ENCODE measurements around the gene TRDN.
"Not testable (repeated sequence)": the region's sequence is repeated elsewhere in the genome, so short reads cannot be mapped to it uniquely, and the experiment has no call there.

Gene TRDN

DNA sequence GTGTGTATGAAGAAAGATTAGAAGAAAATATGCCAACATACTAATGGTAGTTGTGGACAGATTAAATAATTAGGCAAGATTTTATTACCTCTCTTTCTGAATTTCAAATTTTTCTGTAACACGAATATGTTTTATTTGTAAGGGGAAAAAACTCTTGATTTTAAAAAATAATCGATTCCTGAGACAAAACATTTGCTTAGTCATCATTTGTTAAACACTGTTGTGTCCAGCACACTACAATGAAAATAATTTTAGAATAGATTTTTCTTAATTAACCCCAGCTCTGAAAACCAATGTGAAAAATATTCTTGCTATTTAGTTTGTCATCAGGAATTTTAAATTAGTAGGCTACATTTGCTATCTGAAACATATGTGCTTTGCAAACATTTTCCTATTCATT is 253.0 kb downstream of the TRDN start:
- no peak for DNase-seq

DNA sequence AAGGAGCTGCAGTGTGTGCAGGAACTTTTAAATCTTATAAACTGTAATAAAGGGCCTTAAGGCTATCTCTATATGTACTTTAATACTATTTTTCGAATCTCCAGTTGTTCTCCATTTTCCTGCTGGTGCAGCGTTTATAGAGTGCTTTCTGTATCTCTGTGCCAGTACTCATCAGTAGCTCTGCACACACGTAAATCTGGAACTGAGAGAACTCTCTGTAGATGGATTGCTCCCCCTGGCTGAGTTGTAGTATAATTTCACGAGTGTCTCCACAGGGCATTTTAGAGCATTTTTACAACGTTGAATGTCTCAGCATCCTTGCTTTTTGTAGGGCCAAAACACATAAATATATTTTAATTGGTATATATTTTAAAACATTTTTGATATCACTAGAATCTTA is 256.5 kb downstream of the TRDN start:
- DNase-seq = peak; percentile 16

DNA sequence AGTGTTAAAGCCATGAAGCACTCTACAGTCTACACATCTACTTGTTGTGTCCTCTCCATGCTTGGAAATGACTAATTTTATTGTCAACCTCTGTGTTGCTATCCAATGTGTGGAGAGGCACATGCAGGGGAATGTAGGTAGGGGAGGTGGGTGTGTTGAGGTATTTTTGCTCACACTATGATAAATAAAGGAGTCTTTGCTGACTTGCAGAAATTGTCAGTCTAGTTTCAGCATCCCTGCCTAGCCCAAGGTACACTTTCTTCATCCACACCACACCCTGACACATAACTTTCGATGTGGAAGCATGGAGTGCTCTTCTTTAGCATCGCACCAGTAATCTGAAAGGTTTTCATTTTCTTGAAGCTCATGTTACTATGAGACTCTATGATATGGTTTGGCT is 264.0 kb downstream of the TRDN start:
- DNase-seq = no peak

DNA sequence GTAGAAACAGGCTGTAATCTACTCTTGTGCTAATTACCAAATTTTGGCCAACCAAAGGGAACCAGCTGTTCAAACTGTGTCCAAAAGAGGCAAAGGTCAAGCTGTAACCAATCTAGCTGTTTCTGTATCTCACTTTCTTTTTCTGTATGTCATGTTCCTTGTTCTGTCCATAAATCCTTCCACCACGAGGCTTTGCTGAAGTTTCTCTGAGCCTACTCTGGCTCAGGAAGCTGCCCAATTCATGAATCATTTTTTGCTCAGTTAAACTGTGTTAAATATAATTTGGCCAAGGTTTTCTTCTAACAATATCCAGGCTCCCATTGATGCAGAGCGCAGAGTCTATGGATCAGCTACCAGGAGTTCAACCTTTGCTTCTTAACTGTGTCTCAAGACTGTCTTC is 272.8 kb downstream of the TRDN start:
- DNase-seq = no peak

DNA sequence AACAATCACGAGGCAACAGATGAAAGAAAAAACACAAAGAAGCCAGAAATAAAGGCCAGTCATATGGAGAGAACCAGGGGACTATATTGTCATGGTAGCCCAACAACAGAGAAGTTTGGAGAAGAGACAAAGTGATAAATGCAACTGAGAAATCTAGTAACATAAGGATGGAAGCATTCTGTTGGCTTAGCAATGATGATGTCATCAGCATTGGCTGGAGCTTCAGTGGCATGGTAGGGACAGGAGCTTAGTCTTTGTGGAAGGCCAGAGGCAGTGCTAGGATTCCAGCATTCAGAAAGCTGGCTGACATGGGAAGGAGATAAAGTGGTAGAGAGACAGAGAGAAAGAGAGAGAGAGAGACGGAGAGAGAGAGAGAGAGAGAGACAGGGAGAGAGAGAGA is 276.4 kb downstream of the TRDN start:
- no peak for DNase-seq

DNA sequence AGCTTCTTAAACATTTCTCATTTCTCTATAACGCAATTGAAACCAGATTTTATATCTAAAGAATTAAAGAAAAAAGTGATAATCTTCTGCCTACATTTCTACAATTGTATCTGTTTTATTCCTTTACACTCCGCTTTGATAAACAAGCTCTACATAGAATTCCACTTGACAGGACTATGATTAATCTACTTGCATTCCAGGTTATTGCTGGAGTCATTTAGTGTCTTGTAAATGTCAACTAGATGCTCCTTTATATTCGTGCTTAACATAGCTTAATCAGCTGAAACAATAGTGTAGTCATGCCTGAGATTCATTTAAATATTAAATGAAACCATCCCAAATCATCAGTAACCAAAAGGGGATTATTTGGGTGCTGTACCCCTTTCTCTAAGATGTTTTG is 284.0 kb downstream of the TRDN start:
- no peak for DNase-seq

DNA sequence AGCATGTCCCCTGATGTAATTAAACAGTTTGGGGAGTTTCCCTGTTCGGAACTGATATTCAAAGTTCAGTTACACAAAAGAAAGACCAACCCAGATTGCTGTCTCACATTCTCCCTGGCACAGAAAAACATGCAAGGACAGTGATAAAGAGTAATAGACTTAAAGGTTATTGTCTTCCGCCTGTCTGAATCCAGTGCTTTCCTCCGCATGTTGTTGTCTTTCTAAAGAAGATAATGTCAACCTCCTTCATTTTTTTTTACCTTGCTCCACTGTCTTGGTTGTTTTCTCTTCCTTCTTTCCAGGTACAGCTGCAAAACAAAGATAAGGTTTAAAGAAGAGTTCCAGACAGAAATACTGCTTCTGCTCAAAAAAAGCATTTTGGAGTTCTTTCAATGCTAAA is 284.5 kb downstream of the TRDN start:
- no peak for DNase-seq

DNA sequence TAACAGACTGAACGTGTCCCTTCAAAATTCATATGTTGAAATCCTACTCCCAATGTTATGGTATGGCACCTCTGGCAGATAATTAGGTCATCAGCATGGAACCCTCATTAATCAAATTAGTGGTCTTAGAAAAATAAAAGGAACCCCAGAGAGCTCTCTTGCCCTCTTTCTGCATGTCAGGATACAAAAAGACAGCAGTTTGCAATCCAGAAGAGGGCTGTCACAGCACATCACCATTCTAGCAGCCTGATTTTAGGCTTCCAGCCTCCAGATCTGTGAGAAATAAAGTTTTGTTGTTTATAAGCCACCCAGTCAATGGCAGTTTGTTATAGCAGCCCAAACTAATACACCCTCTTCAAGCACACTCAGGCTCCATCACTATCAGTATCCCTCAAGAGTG is 292.9 kb downstream of the TRDN start:
- no peak for DNase-seq

DNA sequence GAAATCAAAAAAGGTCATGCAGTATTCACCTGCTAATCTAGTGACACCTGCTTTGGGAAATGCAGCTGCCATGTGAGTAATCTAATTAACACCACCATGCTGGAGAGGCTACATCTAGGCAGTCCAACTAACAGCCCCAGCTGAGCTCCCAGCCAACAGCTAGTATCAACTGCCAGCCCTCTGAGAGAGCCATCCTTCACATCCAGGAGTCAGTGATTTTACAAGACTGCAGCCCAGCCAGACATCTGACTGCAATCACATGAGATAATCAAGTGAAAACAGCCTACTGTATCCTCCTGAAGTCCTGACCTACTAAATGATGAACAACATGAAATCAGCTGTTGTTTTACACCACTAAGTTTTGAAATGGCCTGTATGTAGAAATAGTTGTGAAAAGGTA is 298.4 kb downstream of the TRDN start:
- no peak for DNase-seq

DNA sequence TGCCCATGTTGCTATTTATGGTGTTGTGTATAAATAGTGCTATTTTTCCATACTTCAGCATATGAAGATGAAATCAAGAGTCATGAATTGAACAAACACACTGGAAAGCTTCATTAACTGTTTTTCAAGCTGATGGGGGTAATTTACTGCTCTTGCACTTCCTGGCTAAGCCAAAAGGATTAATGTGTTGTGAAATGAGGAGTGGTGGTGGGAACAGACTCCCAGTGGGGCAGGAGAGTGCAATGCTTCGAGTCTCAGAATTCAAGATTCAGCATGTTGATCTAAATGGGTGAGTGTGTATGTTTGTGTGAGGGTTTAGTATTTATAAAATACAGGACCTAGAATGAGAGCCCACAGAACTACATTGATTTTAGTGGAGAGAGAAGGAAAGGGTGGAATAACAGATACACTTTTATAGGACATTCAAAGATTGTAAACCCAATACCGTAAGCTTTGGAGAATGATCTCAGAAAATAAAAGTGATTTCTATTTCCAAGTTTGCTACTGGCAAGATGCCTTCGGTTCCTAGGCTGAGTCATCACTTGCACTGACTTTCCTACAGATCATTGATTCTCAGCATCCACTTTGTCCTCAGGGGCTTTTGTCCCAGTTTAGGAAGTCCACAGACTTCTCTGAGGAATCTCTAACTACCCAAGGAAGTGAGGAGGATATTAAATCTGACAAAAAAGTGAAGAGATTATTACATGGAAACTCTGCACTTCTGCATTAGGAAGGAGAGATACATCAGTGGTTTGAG is 303.6 kb downstream of the TRDN start:
- no peak for DNase-seq

DNA sequence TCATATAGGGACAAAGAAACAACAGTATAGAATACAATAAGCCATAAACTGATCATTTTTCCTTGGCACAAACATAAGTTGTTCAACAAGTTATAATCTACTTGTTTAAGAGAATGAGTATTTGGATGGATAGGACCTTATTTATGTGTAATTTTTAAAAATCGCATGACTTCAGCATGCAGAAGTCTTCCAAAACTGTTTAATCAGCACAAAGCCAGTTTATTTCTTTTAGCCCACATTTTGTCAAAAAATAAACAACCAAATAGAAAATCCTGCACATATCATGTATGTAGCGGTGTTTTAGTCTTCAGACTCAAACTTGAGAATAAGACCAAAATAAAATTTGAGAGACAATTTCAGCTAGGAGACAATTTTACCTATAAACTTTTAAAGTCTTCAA is 304.7 kb downstream of the TRDN start:
- no peak for DNase-seq

DNA sequence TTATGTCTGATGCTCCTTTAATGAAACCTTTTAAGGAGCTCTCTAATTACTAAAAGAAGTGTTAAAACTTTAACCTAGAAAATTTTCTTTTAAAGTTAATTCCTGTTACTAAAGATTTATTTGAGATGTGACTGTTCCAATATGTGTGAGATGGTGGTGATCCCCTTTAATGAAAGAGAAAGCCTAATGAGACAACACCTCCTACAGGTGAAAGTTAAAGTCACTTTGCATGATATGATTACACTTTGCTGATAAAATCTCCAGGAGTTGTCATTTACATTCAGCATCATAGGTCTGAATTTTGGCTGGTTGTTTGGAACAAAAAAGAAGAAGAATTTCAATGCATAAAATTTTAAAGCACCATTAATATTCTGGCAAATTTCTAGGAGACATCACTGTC is 307.4 kb downstream of the TRDN start:
- DNase-seq = no peak

DNA sequence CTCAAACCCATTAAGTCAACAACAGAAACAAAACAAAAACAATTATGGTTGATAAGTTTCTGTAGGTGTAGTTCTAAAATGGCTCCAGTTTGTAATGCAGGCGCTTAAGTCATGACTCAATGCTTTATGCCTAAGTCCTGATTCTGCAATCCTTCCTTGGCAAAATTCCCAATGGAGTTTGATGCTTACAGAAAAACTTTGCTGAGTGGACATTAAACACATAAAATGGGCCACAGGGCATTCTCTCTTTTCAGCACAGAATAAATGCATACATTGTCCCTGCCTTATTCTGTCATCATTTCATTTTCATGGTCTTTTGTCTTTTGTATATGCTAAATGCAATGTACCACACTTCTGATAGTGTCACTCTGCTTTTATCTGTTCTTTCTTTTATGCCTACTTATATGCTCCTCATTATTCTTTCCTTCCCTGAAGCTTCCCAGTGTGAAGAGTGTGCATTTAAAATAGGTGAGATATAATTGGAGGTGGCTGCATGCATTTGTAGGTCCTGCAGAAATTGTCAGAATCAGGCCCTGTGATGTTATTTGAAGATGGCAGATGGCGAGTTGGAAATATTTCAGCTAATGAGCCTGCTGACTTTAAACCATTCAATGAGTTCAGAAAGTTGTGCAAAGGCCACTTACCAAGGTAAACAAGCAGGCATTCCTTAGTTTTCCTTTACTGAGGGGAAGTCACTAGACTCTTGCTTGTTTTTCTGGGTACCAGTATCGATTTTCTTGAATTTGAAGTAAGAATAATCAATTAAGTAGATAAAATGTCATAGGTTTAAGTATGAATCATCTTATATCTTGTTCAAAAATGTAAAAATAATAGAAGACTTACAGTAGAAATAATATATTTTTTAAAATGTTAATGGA is 313.1 kb downstream of the TRDN start:
- no peak for DNase-seq

DNA sequence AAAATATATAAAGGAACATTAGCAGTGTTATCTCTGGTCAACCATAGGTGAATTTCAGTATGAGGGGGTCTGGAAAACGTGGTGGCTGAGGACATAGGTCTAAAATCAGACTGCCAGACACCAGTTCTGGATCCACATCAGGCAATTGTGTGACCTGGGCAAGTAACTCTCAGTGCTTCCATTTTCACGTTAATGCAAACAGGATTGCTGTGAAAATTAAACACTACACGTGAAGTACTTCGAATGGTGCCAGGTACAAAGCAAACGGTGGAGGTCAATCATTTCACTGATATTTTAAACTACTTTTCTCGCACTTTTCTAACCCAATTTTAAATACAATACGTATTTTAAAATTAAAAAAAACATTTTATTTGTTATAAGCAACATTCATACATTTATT is 315.7 kb downstream of the TRDN start:
- DNase-seq = no peak

DNA sequence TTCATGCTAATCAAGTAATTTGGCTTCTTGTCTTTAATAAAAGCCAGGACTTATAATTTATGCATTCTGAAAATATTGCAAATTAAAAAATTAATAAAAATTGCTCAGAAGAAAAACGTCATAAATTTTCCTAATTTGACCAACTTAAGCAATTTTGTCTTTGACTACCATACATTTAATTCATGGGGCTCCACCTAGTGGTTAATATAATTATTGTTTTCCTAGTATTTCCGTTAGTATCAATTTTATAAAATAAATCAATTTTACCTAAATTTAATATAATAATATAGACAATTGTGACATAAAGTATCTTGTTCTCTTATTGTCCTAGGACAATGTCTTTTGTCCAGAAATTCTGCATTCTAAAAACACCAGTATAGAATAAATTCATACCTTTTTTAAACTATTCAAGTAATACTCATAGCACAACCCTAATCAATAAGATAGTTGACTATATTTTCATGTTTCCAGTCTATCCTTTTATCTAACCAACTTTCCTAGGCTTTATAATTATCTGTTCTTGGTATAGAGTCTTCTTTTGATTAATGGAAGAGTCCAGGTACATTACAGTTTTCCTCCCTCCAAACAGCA is 319.9 kb downstream of the TRDN start:
- no peak for DNase-seq

DNA sequence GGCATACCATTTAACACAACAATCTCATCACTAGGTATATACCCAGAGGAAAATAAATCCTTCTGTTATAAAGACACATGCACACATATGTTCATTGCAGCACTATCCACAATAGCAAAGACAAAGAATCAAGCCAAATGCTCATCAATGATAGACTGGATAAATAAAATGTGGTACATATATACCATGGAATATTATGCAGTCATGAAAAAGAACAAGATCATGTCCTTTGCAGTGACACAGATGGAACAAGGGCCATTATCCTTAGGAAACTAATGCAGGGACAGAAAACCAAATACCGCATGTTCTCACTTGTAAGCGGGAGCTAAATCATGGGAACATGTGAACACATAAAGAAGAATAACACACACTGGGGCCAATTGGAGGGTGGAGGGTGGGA is 322.3 kb downstream of the TRDN start:
- not testable (repeated sequence) for DNase-seq

DNA sequence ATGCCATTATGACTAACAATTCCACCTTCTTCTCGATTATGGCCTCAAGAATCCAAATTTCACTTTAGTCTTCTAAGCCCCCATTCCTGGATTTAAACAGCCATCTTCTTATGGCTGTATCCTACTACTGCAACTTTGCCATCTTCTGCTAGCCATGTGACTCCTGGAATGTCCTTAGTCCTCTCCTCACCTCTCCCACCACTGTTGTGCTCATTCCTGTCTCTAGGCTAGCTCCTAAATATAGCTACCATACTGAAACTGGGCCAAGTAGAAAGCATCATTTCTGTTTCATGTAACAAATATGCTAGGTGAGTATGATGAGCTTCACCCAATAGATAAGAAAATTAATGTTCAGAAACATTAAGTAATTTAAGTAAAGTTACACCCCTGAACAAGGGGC is 327.6 kb downstream of the TRDN start:
- no peak for DNase-seq

DNA sequence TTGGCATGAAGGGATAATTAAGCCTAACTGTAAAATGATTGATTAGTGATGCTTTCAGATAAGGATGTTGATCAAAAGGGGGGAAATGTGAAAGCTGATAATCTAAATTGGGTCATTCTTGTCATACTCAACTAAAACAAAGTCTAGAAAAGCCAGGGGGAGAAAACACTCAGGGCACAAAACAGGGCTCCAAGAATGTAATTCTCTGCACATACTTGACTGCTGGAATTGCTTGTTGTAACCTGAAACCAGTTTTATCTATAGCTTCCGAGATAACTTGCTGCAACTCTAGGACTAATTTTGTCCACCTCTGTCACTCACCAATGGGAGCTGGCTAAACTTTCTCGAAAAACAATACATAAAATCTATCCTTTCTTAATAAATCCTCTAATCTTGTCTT is 330.4 kb downstream of the TRDN start:
- no peak for DNase-seq

DNA sequence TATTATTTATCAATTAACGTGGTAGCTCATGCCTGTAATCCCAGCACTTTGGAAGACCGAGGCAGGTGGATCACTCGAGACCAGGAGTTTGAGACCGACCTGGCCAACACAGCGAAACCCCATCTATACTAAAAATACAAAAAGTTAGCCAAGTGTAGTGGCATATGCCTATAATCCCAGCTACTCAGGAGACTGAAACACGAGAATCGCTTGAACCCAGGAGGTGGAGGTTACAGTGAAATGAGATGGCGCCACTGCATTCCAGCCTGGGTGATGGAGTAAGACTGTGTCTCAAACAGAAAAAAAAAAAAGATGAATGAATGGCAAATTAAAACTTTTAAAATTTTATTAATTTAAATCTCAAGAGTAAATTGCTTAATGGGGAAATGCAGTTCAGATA is 341.1 kb downstream of the TRDN start:
- no peak for DNase-seq

DNA sequence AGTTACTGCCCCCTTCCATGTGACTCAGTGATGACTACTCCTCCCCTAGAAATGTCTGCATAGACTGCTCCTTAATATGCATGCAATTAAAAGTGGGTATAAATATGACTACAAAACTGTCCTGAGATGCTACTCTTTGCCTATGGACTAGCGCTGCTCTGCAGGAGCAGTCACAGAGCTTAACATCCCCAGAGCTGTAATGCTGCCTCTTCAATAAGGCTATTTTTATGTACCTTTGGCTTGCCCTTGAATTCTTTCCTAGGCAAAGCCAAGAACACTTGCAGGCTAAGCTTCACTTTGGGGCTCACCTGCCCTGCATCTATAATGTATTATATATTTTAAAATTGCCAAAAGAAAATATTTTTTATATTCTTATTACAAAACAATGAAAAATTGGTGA is 341.6 kb downstream of the TRDN start:
- no peak for DNase-seq

DNA sequence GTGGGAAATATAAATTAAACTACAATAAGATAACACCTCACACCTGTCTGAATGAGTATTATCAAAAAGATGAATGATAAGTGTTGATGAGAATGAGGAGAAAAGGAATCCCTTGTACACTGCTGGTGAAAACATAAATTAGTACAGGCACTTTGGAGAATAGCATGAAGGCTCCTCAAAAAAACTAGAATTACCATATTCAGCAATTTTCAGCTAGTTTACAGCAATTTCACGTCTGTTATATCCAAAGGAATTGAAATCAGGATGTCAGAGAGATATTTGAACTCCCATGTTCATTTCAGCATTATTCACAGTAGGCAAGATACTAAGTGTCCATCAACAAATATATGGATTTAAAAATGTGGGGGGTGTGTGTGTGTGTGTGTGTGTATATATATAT is 348.1 kb downstream of the TRDN start:
- no peak for DNase-seq

DNA sequence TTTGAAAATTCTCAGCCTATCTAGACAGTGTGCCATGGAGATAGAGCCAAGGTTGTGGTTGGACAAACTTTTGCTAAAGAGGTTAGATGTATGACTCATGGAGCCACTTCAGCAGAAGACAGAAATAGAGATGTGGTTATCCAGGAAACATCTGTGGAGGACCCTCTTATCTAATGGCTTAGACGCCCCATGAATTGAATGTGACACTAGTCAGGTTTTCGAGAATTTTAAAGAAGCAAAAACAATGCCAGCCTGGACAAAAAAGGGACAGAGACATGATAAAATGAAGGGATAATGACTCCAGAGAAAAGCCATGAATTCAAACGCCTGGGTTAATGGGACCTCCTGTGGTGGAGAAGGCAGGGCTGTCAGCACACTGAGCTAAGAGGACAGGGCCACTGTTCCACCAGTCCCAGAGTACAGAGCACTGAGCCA is 360.2 kb downstream of the TRDN start:
- no peak for DNase-seq

DNA sequence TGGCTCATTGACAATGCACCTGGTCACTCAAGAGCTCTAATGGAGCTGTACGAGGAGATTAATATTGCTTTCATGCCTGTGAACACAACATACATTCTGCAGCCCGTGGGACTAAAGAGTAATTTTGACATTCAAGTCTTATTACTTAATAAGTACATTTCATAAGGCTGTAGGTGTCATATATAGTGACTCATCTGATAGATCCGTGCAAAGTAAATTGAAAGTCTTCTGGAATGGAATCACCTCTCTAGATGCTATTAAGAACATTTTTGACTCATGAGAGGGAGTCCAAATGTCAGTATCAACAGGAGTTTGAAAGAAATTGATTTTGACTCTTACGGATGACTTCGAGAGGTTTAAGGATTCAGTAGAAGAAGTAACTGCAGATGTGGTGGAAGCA is 372.8 kb downstream of the TRDN start:
- DNase-seq = no peak

DNA sequence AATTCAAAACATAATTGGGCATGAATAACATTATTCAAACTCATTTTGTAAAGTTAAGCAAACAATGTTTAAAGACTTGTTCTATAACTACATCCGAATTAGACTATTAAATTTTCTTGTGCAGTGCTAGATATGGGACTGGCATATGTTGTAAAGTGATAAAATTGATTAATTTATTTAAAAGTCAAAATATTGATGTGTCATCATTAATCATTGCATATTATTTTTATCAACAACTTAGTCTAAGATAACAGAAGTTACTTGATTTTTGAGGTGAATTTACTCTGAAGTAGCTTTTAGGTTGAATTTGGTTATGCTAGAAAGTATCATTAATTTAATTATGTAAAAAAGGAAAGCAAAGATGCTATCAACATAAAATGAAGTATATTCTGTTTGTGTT is 396.1 kb downstream of the TRDN start:
- no peak for DNase-seq

Measured in femur (tissue), 1 donor.